Activated CD8-positive, alpha-beta memory T cell treated with anti-CD3 and anti-CD28 coated beads, Interleukin-2, amount 50 U/mL, for 1 hour (primary cell): ENCODE measurements around the gene EID2B.
A peak's percentile ranks its signal among the peaks of the same experiment; 100 is the strongest.

Experiments
- DNase-seq: peaks from one replicate; pipeline ENCODE4 v3.0.0-alpha.2; 2020; ENCODE audit errors: extremely low read depth

Gene EID2B

GRCh38 chr19:39532233-39533002 is at the start of gene EID2B:
EID2B (minus strand) TSS chr19:39532852; CDS start chr19:39532802, 50 bp downstream.
- DNase-seq, result peak; percentile 90

- DNase-seq, result no peak
Measured at GRCh38 chr19:39582442-39582841, 49.8 kb upstream of the EID2B start.

GRCh38 chr19:39568604-39569003 is 36.0 kb upstream of the EID2B start:
- DNase-seq, result no peak

GRCh38 chr19:39566064-39566463 is 33.4 kb upstream of the EID2B start:
- no peak for DNase-seq

- no peak for DNase-seq
Measured at GRCh38 chr19:39563408-39563807, 30.8 kb upstream of the EID2B start.

- DNase-seq, result no peak
Measured at GRCh38 chr19:39558624-39559117, 26.0 kb upstream of the EID2B start.

- DNase-seq, result no peak
Measured at GRCh38 chr19:39557811-39558623, 25.4 kb upstream of the EID2B start.

- DNase-seq, result no peak
Measured at GRCh38 chr19:39555883-39556282, 23.2 kb upstream of the EID2B start.

- DNase-seq, result no peak
Measured at GRCh38 chr19:39554701-39555311, 22.2 kb upstream of the EID2B start.

- DNase-seq, result no peak
Measured at GRCh38 chr19:39553082-39553652, 20.5 kb upstream of the EID2B start.

GRCh38 chr19:39550197-39550596 is 17.5 kb upstream of the EID2B start:
- no peak for DNase-seq

GRCh38 chr19:39546599-39546998 is 13.9 kb upstream of the EID2B start:
- no peak for DNase-seq

- DNase-seq, result no peak
Measured at GRCh38 chr19:39544911-39545310, 12.3 kb upstream of the EID2B start.

- DNase-seq, result no peak
Measured at GRCh38 chr19:39544226-39544903, 11.7 kb upstream of the EID2B start.

GRCh38 chr19:39543477-39543857 is 10.8 kb upstream of the EID2B start:
- no peak for DNase-seq

- DNase-seq, result no peak
Measured at GRCh38 chr19:39542206-39542605, 9.6 kb upstream of the EID2B start.

- DNase-seq, result no peak
Measured at GRCh38 chr19:39540333-39540673, 7.7 kb upstream of the EID2B start.

- peak; percentile 89 for DNase-seq
Measured at GRCh38 chr19:39539518-39540332, 7.1 kb upstream of the EID2B start, which contains the start of gene EID2. EID2 (minus strand) TSS chr19:39540161; CDS start chr19:39540079, 82 bp downstream.

- no peak for DNase-seq
Measured at GRCh38 chr19:39539165-39539517, 6.5 kb upstream of the EID2B start.

- DNase-seq, result no peak
Measured at GRCh38 chr19:39533791-39534190, 1.1 kb upstream of the EID2B start.

- DNase-seq, result no peak
Measured at GRCh38 chr19:39533003-39533512, 406 bp upstream of the EID2B start.
